ENCODE data around the gene MLF2.

- TF ChIP-seq CTCF (IDR thresholded peaks at IDR 0.05 in 2 of 3, conservative IDR thresholded peaks at IDR 0.05 in 1 of 3; ENCODE audit: borderline replicate concordance in 1 of 3, insufficient read depth in 1 of 3, low read depth in 2 of 3, low read length in 2 of 3) (0 out of 6 replicates have a peak, but pooled peaks of 1 of the 3 experiments have one; percentile 10), REST (IDR thresholded peaks at IDR 0.05; ENCODE audit: low read depth) (no peak), JUND (IDR thresholded peaks at IDR 0.05) (no peak)
Observed at GRCh38 chr12:6730169-6730568, 22.8 kb downstream of the MLF2 start.

Data from HCT116 (cell line).